ENCODE measurements around the gene LDAF1. TPM values are rescaled to one million over a fixed set of nuclear protein-coding genes. Genes with fewer than 3 reads are reported as not detected.

LDAF1 gene
- total RNA-seq, 1 experiment from 2014 or later: 50.1 TPM

- Mint-ChIP-seq H3K36me3 (ENCODE audit: insufficient read depth, unreplicated experiment) (peaks cover 54% of the 10 kb centered on the region), H3K9me3 (ENCODE audit: low read depth, unreplicated experiment) (no peaks in the 10 kb centered on the region), H3K4me1 (ENCODE audit: low read depth, unreplicated experiment) (peaks cover 42% of the 10 kb centered on the region), H3K4me3 (ENCODE audit: low read depth, unreplicated experiment) (peak overlapping the region; percentile 100), H3K27ac (ENCODE audit: unreplicated experiment) (peak overlapping the region; percentile 87), H3K27me3 (ENCODE audit: unreplicated experiment) (no peaks in the 10 kb centered on the region)
- intact Hi-C loops (cut with micrococcal nuclease; ENCODE audit: unreplicated experiment): no loop called here
- CTCF ChIA-PET: interaction anchor here (4.6 to 6.3 kb wide), 2 partner anchors 28 to 141 kb away, joined by 27 to 83 read pairs; no protein-coding TSS in a partner anchor
- no peak for DNase-seq
- BruUV-seq (replicated peaks): no TSS peak
- TF ChIP-seq CTCF (IDR thresholded peaks at IDR 0.05; ENCODE audit: unreplicated experiment): no peak
These were observed 1.8 kb downstream of the LDAF1 start for GRCh38 chr16:21160276-21160675.

- H3K4me3 Mint-ChIP-seq (ENCODE audit: low read depth, unreplicated experiment): no peak overlapping the region
- CTCF ChIA-PET: interaction anchor here (6.3 kb wide), 1 partner anchor 140 kb away, joined by 83 read pairs; no protein-coding TSS in a partner anchor
- BruUV-seq (replicated peaks): no TSS peak
- H3K36me3 Mint-ChIP-seq (ENCODE audit: insufficient read depth, unreplicated experiment): peaks cover 58% of the 10 kb centered on the region
- no peak for TF ChIP-seq CTCF (IDR thresholded peaks at IDR 0.05; ENCODE audit: unreplicated experiment)
- no peaks in the 10 kb centered on the region for H3K9me3 Mint-ChIP-seq (ENCODE audit: low read depth, unreplicated experiment)
- no peak overlapping the region for H3K27ac Mint-ChIP-seq (ENCODE audit: unreplicated experiment)
- H3K4me1 Mint-ChIP-seq (ENCODE audit: low read depth, unreplicated experiment): peaks cover 42% of the 10 kb centered on the region
- no peak for DNase-seq
- no peaks in the 10 kb centered on the region for H3K27me3 Mint-ChIP-seq (ENCODE audit: unreplicated experiment)
- intact Hi-C loops (cut with micrococcal nuclease; ENCODE audit: unreplicated experiment): no loop called here
These were observed 2.7 kb downstream of the LDAF1 start for GRCh38 chr16:21161211-21161610.

GRCh38 chr16:21162661-21163151, 4.2 kb downstream of the LDAF1 start:
- peak overlapping the region; percentile 61 for H3K4me3 Mint-ChIP-seq (ENCODE audit: low read depth, unreplicated experiment)

GRCh38 chr16:21163576-21163975, 5.1 kb downstream of the LDAF1 start:
- no TSS peak for BruUV-seq (replicated peaks)
- H3K4me1 Mint-ChIP-seq (ENCODE audit: low read depth, unreplicated experiment): peaks cover 41% of the 10 kb centered on the region
- H3K9me3 Mint-ChIP-seq (ENCODE audit: low read depth, unreplicated experiment): no peaks in the 10 kb centered on the region
- no peak for DNase-seq
- H3K36me3 Mint-ChIP-seq (ENCODE audit: insufficient read depth, unreplicated experiment): peaks cover 52% of the 10 kb centered on the region
- intact Hi-C loops (cut with micrococcal nuclease; ENCODE audit: unreplicated experiment): no loop called here
- no peak for TF ChIP-seq CTCF (IDR thresholded peaks at IDR 0.05; ENCODE audit: unreplicated experiment)
- H3K4me3 Mint-ChIP-seq (ENCODE audit: low read depth, unreplicated experiment): no peak overlapping the region
- CTCF ChIA-PET: interaction anchor here (0.5 to 1.6 kb wide), 9 partner anchors 8 to 357 kb away, joined by 3 to 19 read pairs (median 3); partner anchors contain the start of genes ERI2 and REXO5
- H3K27me3 Mint-ChIP-seq (ENCODE audit: unreplicated experiment): no peaks in the 10 kb centered on the region
- peak overlapping the region; percentile 53 for H3K27ac Mint-ChIP-seq (ENCODE audit: unreplicated experiment)

More at GRCh38 chr16:21162661-21163151, 4.2 kb downstream of the LDAF1 start:
- intact Hi-C loops (cut with micrococcal nuclease; ENCODE audit: unreplicated experiment): no loop called here
- CTCF ChIA-PET: interaction anchor here (0.5 to 1.6 kb wide), 11 partner anchors 9 to 356 kb away, joined by 3 to 19 read pairs (median 3); partner anchors contain the start of genes CRYM, ERI2 and REXO5
- no TSS peak for BruUV-seq (replicated peaks)
- Mint-ChIP-seq H3K36me3 (ENCODE audit: insufficient read depth, unreplicated experiment) (peaks cover 58% of the 10 kb centered on the region), H3K9me3 (ENCODE audit: low read depth, unreplicated experiment) (no peaks in the 10 kb centered on the region), H3K27ac (ENCODE audit: unreplicated experiment) (peak overlapping the region; percentile 53), H3K4me1 (ENCODE audit: low read depth, unreplicated experiment) (peaks cover 41% of the 10 kb centered on the region), H3K27me3 (ENCODE audit: unreplicated experiment) (no peaks in the 10 kb centered on the region)
- no peak for DNase-seq
- TF ChIP-seq CTCF (IDR thresholded peaks at IDR 0.05; ENCODE audit: unreplicated experiment): no peak
